Measurements from ENCODE around the gene MAP3K20. TPM values are rescaled to one million over a fixed set of nuclear protein-coding genes. Genes with fewer than 3 reads are reported as not detected.

MAP3K20 gene
- total and polyA plus RNA-seq, 7 donors, result 41.8 to 533 (median 366) TPM

- Histone ChIP-seq H3K27me3 (ENCODE audit: insufficient read depth in 3 of 3, low read length in 2 of 3) (no peaks in the 10 kb centered on the region), H3K4me1 (peaks cover 68% of the 10 kb centered on the region), H3K27ac (peak overlapping the region; percentile 60), H3K36me3 (ENCODE audit: insufficient read depth in 1 of 2, low read depth in 1 of 2) (peaks cover 0 to 13% of the 10 kb centered on the region in 2 donors), H3K4me3 (no peak overlapping the region), H3K9me3 (no peaks in the 10 kb centered on the region)
- DNase-seq (no peak), ATAC-seq (peak in 1 of 4 donors; percentile 24)
- 42 to 57% (median 55%) methylated on average over 2 of the region's 2 CpGs for WGBS, 3 donors
- intact Hi-C loops (cut with DNase I), result no loop called here
- TF ChIP-seq CTCF (IDR thresholded peaks at IDR 0.05), result no peak
These were observed 60.4 kb downstream of the MAP3K20 start for GRCh38 chr2:173136067-173136466.

GRCh38 chr2:173136599-173136998 lies 61.0 kb downstream of the MAP3K20 start:
- Histone ChIP-seq H3K4me3 (no peak overlapping the region), H3K27ac (peak overlapping the region; percentile 60), H3K27me3 (ENCODE audit: insufficient read depth in 3 of 3, low read length in 2 of 3) (no peaks in the 10 kb centered on the region), H3K36me3 (ENCODE audit: insufficient read depth in 1 of 2, low read depth in 1 of 2) (peaks cover 0 to 13% of the 10 kb centered on the region in 2 donors), H3K4me1 (peaks cover 65% of the 10 kb centered on the region), H3K9me3 (no peaks in the 10 kb centered on the region)
- 61 to 73% (median 62%) methylated on average over 2 of the region's 2 CpGs for WGBS, 3 donors
- intact Hi-C loops (cut with DNase I), result no loop called here
- DNase-seq (no peak), ATAC-seq (no peak)
- no peak for TF ChIP-seq CTCF (IDR thresholded peaks at IDR 0.05)

GRCh38 chr2:173137610-173138009 lies 62.0 kb downstream of the MAP3K20 start:
- H3K36me3 ChIP-seq (ENCODE audit: insufficient read depth in 1 of 2, low read depth in 1 of 2), result peaks cover 0 to 13% of the 10 kb centered on the region in 2 donors
- DNase-seq, result no peak
- peaks cover 62% of the 10 kb centered on the region for H3K4me1 ChIP-seq
- WGBS, 3 donors, result 79 to 88% (median 82%) methylated on average over 3 of the region's 3 CpGs
- ATAC-seq, result no peak
- H3K9me3 ChIP-seq, result no peaks in the 10 kb centered on the region
- no peaks in the 10 kb centered on the region for H3K27me3 ChIP-seq (ENCODE audit: insufficient read depth in 3 of 3, low read length in 2 of 3)
- intact Hi-C loops (cut with DNase I), result no loop called here
- no peak for TF ChIP-seq CTCF (IDR thresholded peaks at IDR 0.05)
- H3K27ac ChIP-seq, result peak overlapping the region; percentile 60
- no peak overlapping the region for H3K4me3 ChIP-seq

- peaks cover 52% of the 10 kb centered on the region for H3K4me1 ChIP-seq
- no peak for TF ChIP-seq CTCF (IDR thresholded peaks at IDR 0.05)
- 50 to 83% (median 59%) methylated on average over 3 of the region's 3 CpGs for WGBS, 3 donors
- no peak for DNase-seq
- peak overlapping the region; percentile 60 for H3K27ac ChIP-seq
- peak in 2 of 4 donors; percentile 12 to 49 for ATAC-seq
- intact Hi-C loops (cut with DNase I), result no loop called here
- H3K27me3 ChIP-seq (ENCODE audit: insufficient read depth in 3 of 3, low read length in 2 of 3), result no peaks in the 10 kb centered on the region
- peaks cover 0 to 13% of the 10 kb centered on the region in 2 donors for H3K36me3 ChIP-seq (ENCODE audit: insufficient read depth in 1 of 2, low read depth in 1 of 2)
- H3K9me3 ChIP-seq, result no peaks in the 10 kb centered on the region
- no peak overlapping the region for H3K4me3 ChIP-seq
These were observed 63.3 kb downstream of the MAP3K20 start for GRCh38 chr2:173138962-173139361.

GRCh38 chr2:173141666-173142065 lies 66.0 kb downstream of the MAP3K20 start:
- no peak overlapping the region for H3K27ac ChIP-seq
- peaks cover 0 to 13% of the 10 kb centered on the region in 2 donors for H3K36me3 ChIP-seq (ENCODE audit: insufficient read depth in 1 of 2, low read depth in 1 of 2)
- no peak overlapping the region for H3K4me3 ChIP-seq
- TF ChIP-seq CTCF (IDR thresholded peaks at IDR 0.05), result no peak
- H3K9me3 ChIP-seq, result no peaks in the 10 kb centered on the region
- no peak for ATAC-seq
- no peaks in the 10 kb centered on the region for H3K27me3 ChIP-seq (ENCODE audit: insufficient read depth in 3 of 3, low read length in 2 of 3)
- no peak for DNase-seq
- peaks cover 39% of the 10 kb centered on the region for H3K4me1 ChIP-seq
- intact Hi-C loops (cut with DNase I), result no loop called here
